NCI-H1417 (cell line): Measurements from ENCODE around the gene TARBP1.
"Not testable (repeated sequence)": the region's sequence is repeated elsewhere in the genome, so short reads cannot be mapped to it uniquely, and the experiment has no call there.

Experiments used
- DNase-seq, 3 experiments: peaks; one replicate each; lab custom pipeline; 2025; lab: John Stamatoyannopoulos, UW

TARBP1 gene

DNA sequence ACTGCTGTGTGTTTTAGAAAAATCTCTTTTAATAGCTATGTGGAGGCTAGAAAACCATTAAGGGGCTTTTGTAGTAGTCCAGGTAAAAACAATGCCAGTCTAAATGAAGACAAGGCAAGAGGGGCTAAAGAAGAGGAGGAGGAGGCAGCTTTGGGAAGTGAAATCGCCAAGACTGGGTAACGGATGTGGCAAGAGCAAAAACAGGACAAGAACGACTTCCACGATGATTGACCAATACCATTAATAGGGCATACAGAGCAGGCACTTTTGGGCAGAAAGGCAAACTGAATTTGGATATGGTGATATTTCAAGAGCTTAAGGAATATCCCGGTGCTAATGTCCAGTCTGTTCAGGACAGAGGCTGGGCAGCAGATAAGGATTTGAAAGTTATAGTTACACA is 83.7 kb downstream of the TARBP1 start:
- no peak for DNase-seq

DNA sequence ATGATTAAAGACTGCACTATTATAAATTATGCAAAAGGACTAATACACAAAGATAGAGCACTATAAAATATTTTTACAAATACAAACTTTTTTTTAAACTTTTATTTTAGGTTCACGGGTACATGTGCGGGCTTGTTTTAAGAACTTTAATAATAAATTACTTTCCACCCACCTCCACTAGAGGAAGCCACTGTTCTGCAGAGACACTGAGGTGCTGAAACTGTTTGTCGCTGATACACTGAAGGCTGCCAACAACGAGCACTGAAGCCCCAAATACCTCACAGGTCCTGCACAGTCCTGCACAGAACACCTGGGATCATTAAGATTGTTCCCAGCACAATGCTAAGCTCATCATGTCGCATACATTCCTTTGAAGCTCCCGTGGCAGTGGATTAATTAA is 85.8 kb downstream of the TARBP1 start:
- no peak for DNase-seq

DNA sequence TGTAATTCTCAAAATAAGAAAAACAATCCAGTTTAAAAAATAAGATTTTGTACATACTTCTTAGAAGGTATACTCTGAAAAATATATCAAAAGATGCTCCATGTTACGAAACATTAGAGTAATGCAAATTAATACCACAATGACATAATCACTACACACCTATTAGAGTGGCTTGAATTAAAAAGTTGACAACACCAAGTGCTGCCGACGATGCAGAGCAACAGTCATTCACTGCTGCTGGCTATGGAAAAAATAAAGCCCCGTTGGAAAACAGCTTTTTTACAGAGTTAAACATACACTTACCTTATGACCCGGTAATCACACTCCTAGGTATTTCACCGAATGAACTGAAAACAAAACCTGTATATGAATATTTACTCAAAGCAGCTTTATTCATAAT is 90.9 kb downstream of the TARBP1 start:
- DNase-seq, result no peak

DNA sequence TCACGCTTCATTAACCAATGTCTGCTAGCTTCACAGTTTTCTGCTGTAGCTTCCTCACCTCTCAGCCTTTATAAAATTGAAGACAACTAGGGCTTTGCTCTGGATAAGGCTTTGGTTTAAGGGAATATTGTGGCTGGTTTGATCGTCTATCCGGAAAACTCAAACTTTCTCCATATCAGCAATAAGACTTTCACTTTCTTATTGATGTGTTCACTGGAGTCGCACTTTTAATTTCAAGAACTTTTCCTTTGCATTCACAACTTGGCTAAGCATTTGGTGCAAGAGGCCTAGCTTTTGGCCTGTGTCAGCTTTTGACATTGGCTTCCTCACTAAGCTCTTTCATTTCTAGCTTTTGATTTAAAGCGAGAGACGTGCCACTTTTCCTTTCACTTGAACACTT is 92.9 kb downstream of the TARBP1 start:
- DNase-seq, result no peak

DNA sequence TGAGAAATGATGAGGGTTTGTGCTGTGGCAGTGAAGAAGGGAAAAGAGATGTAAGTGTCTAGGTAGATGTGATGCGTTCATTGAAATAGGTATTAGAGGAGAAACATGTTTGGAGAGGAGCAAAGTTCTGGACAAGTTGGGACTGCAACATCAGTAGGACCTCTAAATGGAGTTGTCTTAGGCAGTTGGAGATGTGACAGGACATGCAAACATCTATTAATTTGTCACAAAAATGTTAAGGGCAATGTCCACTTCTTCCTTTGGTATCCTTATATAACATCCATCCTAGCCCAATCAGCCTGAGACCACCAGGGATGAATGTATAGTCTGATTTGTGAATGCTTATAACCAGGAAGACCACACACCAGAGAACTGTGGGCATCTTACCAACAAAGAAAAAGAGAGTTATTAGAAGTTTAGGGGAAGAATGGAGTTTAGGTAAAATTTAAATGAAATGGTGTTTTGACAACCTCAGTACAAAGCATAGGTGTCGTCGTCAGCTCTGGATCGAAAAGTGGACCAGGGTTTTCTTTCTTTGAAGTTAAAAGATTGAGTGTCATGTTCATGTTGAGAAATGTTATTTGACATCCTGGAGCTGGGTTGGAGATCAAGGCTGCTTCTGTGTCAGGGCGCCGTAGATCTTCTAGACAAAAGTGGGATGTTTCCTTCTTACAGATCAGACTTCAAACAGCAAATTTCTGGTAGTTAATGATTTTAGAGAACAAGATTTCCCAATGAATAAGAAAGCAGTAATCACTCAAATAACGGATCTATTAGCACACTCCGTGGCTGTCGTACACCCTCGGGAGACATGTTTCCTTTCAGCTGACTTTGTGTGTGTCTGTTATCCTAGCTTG is 97.1 kb downstream of the TARBP1 start:
- DNase-seq, result no peak

DNA sequence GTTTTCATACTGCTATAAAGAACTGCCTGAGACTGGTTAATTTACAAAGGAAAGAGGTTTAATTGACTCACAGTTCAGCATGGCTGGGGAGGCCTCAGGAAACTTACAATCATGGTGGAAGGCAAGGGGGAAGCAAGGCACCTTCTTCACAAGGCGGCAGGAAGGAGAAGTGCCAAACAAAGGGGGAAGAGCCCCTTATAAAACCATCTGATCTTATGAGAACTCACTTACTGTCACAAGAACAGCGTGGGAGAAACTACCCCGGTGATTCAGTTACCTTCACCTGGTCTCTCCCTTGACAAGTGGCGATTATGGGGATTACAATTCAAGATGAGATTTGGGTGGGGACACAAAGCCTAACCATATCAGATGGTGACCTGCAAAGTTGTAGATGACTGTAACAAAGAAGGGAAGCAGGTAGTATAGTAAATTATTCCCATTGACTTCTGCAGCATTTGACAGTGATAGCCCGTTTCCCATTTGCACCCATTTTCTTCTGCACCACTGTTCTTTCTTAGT is 99.3 kb downstream of the TARBP1 start:
- not testable (repeated sequence) for DNase-seq

DNA sequence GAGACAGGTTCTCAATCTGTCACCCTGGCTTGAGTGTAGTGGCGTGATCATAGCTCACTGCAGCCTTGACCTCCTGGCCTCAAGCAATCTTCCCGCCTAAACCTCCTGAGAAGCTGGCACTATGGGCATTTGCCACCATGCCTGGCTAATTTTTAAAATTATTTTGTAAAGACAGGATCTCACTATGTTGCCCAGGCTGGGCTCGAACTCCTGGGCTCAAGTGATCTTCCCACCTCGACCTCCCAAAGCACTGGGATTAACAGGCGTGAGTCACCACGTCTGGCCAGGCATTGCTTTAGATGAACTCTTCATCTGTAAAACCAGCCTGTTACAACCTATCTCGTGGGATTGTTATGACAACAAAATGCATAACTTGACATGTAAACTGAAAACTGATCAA is 103.3 kb downstream of the TARBP1 start:
- DNase-seq, result no peak

DNA sequence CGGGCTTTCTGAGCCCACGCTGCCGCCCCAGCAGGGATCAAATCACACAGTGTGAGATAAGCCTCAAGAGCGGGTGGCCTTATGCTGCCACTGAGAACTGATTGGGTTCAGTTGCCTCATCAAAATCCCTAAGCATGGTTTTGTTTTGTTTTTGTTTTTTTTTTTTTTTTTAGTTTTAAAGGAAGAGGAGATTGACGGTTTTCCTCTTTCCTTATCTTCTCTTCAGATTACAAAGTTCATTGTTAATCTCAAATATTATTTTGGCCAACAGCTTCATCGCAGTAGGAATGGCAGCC is 105.1 kb downstream of the TARBP1 start:
- DNase-seq, result no peak

DNA sequence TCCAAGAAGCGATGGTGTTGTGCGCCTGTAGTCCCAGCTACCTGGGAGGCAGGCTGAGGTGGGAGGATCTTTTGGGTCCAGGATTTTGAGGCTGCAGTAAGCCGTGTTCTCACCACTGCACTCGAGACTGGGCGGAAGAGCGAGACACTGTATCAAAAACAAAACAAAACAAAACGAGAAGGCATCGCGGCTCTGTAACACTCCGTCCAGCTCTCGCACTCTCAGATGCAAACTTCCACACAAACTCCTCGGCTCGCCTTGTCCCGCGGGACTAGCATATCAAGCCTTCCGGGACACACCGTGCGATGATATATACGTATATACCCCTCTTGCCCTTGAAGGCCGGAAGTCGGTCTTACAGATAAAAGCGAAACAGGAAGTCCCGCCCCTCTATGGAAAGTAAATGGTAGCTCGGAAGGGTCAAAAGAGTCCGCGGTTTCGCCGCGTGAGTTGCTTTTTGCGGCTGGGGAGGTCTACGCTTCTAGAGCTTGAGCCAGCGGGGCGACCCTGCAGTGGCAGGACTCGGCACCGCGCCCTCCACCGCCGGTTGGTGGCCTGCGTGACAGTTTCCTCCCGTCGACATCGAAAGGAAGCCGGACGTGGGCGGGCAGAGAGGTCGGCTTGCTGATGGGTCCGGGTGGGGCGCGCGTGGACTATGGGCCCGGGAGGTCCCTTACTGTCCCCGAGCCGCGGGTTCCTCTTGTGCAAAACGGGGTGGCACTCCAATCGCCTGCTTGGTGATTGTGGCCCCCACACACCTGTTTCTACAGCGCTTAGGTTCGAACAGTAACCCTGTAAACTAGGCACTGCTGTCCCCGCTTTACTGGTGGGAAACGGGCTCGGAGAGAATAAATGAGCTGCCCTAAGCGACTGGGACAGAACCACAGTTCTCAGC is 105.7 kb downstream of the TARBP1 start, which contains the start of gene COA6:
TSS of gene COA6 (plus strand) at position 393 of the 895 bp plus-strand sequence. CDS start at position 404, 11 bp downstream.
- DNase-seq, result peak; percentile 86 to 99 (median 95)

DNA sequence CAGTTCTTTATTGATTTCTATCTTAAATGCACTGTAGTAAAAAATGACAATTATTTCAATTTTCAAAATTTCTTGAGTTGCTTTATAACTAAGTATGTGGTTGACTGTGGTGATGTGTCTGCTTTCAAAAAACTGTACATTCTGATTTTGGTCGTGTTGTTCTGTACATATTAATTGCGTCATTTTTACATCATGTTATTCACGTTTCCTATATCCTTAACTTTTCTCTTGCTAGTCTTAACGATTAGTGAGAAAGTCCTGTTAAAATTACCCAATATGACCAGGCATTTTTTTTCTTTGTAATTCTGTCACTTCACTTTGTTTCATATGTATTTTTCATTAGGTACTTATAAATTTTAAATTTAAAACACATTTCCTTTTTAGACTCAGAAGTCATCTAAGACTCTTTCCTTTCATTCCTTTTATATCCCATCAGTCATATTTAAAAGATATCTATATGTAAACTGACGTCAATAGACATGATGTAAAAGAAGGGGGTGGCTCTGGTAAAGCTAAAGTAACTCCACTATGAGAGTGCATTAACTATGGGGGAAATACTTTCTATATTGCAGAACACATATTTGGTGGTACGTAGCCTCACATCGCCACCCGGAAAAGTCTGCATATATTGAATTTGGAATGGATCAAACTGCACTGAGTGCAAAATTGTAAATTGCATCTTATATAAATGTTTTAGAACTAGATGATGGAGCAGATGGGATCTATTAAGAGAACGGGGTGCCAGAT is 106.8 kb downstream of the TARBP1 start:
- peak in 1 of 3 experiments; percentile 53 for DNase-seq

DNA sequence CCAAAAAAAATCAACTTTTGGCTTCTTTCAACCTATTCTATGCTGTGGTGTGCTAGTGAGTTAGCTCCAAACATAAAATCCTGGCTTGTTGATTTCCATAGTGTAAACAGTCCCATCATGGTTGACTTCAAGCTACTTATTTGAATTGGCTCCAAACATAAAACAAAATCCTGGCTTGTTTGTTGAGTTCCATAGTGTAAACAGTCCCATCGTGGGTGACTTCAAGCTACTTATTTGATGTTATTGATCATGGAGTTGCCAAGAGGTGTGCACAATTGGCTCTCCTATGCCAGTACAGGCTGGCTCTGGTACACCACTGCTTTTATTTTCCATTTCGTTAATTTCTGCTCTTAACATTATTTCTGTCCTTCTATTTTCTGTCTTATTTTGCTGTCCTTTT is 107.6 kb downstream of the TARBP1 start:
- DNase-seq, result no peak

DNA sequence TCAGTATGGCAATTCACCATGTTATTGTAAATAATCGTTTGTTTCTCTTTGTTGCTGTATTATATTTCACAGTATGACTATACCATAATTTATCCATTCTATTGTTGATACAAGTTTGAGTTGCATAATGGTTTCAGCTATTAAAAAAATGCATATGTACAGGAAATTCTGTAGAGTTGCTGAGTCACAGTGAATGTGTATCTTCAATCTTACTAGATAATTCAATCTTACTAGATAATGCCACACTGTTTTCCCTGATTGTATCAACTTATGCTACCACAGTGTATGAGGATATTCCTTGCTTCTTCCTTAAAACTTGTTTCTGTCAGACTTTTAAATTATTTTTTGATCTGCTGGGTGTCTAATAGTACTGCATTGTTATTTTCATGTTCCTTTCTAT is 109.2 kb downstream of the TARBP1 start:
- DNase-seq, result no peak

DNA sequence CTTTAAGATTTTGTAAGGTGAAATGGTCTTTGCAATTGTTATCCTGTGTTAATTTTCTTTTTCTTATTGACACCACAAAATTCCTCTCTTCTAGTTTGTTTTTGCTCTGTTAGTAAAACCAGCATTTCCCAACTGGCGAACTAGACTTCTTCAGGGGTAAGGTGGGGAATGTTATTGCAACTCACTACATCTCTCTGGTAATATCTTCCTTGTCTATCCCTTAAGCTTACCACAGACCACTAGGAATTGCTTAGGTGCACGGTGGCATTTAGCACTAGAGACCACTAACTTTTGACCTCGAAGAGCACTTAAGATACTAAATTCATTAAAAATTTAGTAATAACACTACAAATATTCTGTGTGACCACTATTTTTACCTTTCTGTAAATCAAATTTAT is 109.9 kb downstream of the TARBP1 start:
- no peak for DNase-seq

DNA sequence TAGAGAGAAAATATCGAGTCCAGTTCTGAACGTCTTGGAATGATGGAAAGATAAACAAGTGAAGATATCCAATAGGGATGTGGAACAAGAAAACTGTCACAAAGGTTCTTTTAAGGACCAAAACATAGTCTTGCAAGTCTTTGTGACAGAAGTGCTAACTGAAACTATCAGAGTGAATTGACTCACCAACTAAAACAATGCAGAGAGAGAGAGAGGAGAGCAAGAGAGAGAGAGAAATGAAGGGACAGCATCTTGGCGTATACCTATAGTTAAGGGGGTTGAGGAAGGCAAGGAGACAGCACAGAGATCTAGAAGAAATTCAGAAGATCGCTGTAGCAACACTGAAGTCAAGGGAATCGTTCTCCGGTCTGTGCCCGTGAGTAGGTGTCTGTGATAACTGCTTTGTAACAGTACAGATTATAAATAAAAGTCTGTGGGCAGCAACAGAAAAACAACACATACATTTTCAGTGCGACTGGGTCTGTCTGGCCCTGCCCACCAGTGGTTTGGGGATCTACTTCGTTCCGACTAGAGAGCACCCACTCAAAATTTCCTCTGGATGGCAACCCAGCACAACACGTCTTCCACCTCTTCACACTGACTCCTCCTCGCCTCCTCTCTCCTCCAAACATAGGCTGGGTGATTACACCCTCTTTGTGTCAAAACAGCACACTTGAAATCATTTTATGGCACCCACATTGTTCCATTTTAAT is 110.5 kb downstream of the TARBP1 start:
- no peak for DNase-seq

DNA sequence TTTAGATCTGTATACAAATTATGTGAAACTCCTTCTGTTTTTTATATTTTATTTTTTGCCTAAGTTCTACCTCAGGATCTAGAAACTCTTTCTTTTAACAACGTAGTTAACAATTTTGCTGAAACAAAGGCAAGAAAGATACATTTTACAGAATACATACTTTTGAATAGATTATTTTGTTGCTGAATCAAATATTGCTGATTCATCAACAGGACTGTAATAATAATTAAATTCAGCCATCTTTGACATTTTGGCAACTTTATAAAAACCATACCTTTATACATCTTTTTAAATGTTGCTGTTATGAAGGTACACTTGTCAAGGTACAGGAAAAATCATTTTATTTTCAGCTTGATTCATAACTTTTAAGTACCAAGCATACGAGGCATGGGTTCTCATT is 116.4 kb downstream of the TARBP1 start:
- no peak for DNase-seq

DNA sequence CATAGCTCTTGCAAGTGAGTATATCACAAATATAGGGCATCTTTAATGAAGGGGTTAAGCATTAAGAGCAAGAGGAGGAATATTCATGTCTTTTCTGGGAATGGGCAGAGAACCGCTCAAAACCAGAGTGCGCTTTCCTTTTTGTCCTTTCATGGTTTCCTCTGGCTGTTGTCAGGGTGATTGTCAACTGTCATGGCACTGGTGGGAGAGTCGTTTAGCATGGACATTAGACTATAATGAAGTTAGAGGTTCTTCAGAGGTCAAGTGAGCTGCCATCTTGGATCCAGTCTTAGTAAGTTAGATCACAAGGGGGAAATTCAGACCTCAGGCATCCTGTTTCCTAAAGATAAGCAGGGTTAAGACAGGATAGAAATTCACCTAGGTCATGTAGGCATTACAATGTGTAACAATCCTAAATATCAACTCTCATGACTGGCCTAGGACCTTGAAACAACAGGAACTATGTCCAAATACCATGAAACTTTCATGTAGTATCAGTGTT is 117.8 kb downstream of the TARBP1 start:
- no peak for DNase-seq

DNA sequence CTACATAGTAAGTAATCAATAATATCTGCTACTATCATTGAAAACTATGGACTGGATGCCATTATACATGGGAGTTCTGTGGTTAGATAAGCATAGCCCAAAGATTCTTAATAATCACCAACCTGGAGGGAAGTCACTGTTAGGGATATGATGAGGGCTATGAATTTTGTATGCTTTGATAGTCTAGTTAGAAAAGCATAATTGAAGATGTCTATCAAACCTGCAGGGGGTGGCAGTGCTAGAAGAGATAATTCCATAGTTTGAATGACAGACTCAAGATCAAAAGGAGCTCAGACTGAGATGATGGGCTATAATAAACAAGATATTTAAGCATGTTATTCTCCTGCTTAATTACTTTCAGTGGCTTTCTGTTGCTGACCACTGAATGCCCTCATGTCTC is 121.1 kb downstream of the TARBP1 start:
- peak in 1 of 3 experiments; percentile 9 for DNase-seq

DNA sequence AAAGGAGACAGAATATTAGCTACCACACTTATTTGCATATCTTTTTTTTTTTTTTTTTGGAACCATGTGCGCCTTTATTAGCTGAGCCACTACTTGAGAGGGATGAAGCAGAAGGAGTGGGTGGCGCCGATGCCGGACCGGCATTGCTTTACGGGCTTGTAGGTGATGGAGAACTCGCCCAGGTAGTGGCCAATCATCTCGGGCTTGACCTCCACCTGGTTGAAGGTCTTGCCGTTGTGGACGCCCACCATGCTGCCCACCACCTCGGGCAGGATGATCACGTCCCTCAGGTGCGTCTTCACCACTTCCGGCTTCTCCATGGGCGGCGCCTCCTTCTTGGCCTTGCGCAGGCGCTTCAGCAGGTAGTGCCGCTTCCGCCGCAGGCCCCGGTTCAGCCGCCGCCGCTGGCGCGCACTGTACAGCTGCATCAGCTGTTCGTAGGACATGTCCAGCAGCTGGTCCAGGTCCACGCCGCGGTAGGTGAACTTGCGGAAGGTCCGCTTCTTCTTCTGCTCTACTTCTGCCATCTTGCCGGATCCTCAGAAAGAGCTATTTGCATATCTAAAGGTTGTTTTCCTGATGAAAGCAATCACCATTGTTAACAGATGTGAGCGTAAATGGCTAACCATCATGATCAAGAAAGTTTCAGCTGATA is 122.2 kb downstream of the TARBP1 start:
- DNase-seq, result peak; percentile 53 to 81 (median 64)

DNA sequence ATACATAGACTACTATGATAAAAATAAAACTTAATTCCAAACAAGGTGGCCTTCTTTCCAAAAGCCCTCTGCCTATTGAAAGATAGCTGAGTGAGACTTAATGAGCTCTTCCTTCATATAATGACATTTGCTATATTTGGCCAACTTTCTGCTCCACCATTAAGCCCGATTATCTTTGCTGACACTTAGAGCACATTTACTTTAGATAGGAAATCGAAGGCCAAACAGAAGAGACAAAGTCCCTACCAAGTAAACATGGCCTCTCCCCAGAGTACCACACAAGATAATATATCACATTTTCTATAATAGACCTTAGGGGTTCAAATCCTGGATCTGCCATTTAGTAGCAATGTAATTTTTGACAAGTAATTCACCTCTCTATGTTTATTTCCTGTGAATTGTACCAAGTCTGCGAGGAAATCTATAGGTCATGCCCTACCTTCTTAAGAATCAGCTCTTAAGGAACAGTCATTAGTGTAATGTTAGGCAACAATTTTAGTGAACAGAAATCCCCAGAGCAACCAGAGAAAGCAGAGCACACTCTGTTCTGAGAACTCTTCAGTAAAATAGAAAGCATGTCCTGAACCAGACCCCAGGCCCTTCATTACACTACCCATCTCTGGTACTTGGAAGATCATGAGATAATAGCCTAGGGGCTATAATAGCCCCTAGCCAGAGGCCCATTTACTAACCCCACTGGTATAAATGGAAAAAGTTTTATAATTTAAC is 123.0 kb downstream of the TARBP1 start:
- no peak for DNase-seq

DNA sequence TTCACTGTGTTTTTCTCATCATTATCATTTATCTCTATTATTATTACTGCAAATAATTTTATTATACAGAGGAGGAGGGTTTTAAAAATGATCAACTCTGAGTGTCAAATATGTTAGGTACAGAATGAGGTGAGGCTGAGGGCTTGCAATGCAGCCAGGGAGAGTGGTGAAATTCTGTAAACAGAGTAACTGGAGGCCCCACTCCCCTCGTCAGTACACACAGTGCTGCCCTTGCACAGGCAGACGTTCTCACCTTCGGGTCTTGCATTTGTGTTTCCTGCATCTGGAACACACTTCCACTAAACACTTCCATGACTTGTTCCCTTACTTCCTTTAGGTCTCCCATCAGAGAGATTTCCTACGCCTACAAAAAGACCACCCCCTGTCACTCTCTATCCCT is 130.0 kb downstream of the TARBP1 start:
- no peak for DNase-seq
